ENCODE data around the gene TSEN15.

TSEN15 gene

GRCh38 chr1:184056921-184057555, 5.5 kb downstream of the TSEN15 start:
- no peak overlapping the region for H3K27ac Mint-ChIP-seq
- peaks cover 32% of the 10 kb centered on the region for H3K4me1 Mint-ChIP-seq (ENCODE audit: low read depth)
- H3K36me3 Mint-ChIP-seq (ENCODE audit: low read depth): peaks cover 58% of the 10 kb centered on the region

GRCh38 chr1:184059887-184060286, 8.4 kb downstream of the TSEN15 start:
- no peak overlapping the region for H3K4me3 Mint-ChIP-seq
- H3K9me3 Mint-ChIP-seq: no peaks in the 10 kb centered on the region
- peaks cover 58% of the 10 kb centered on the region for H3K36me3 Mint-ChIP-seq (ENCODE audit: low read depth)
- no peaks in the 10 kb centered on the region for H3K27me3 Mint-ChIP-seq
- peaks cover 12% of the 10 kb centered on the region for H3K4me1 Mint-ChIP-seq (ENCODE audit: low read depth)
- H3K27ac Mint-ChIP-seq: no peak overlapping the region

More at GRCh38 chr1:184056921-184057555, 5.5 kb downstream of the TSEN15 start:
- no peaks in the 10 kb centered on the region for H3K9me3 Mint-ChIP-seq
- H3K4me3 Mint-ChIP-seq: no peak overlapping the region
- no peaks in the 10 kb centered on the region for H3K27me3 Mint-ChIP-seq

DNA sequence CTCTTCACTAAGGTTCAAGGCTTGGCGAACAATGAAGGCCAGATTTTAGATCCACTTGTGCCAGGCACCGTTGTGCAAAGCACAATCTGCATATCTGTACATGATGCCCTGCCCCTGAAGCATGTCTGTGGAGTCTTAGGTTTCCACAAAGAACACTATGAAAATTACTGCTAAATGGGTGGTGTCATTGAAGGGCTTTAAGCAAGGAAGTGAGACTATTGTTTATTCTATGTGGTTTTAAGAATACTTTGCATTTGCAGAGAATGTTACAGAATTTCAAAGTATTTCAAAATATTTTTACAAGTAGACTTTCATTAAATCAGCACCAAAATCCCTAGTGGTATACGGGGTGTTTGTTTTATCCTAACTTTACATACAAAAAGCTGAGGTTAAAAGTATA, 8.8 kb downstream of the TSEN15 start:
- no peaks in the 10 kb centered on the region for H3K9me3 Mint-ChIP-seq
- peaks cover 58% of the 10 kb centered on the region for H3K36me3 Mint-ChIP-seq (ENCODE audit: low read depth)
- H3K4me1 Mint-ChIP-seq (ENCODE audit: low read depth): peaks cover 12% of the 10 kb centered on the region
- no peaks in the 10 kb centered on the region for H3K27me3 Mint-ChIP-seq
- H3K4me3 Mint-ChIP-seq: no peak overlapping the region
- H3K27ac Mint-ChIP-seq: no peak overlapping the region

- no peaks in the 10 kb centered on the region for H3K27me3 Mint-ChIP-seq
- H3K27ac Mint-ChIP-seq: no peak overlapping the region
- no peaks in the 10 kb centered on the region for H3K9me3 Mint-ChIP-seq
- no peak overlapping the region for H3K4me3 Mint-ChIP-seq
- peaks cover 55% of the 10 kb centered on the region for H3K36me3 Mint-ChIP-seq (ENCODE audit: low read depth)
- H3K4me1 Mint-ChIP-seq (ENCODE audit: low read depth): peaks cover 11% of the 10 kb centered on the region
These were observed 10.0 kb downstream of the TSEN15 start for GRCh38 chr1:184061396-184062003.

DNA sequence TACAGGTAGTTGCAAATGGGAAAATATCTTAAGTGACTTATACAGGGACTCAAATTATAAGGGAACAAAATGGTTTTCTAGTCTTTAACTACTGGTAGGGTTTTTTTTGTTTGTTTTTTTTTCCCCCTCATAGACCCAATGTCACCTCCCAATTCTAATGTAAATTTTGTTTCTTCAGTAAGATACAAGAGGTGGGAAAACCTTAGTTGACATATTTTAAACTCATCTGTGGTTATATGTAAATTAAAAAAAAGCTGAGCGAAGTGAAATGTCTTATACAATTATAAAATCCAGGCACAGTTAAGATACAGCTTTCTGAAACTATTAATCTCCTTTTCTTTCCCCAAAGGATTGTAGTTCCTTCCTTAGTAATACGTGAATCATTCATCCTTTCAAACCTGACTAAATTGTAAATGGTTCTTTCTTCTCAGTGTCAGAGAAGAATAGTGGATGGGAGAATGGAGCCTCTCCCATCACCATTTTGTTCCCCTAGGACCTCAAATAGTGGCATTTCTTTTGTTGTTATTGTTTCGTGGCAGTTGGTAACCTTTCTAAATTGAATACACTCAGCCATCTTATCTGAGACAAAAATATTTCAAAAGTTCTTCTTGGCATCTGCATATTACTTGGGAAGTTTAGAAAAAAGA, 11.2 kb downstream of the TSEN15 start:
- Mint-ChIP-seq H3K9me3 (no peaks in the 10 kb centered on the region), H3K27ac (no peak overlapping the region), H3K4me1 (ENCODE audit: low read depth) (peaks cover 3% of the 10 kb centered on the region), H3K4me3 (no peak overlapping the region), H3K36me3 (ENCODE audit: low read depth) (peaks cover 57% of the 10 kb centered on the region), H3K27me3 (no peaks in the 10 kb centered on the region)

- Mint-ChIP-seq H3K4me3 (no peak overlapping the region), H3K27ac (no peak overlapping the region), H3K27me3 (no peaks in the 10 kb centered on the region), H3K36me3 (ENCODE audit: low read depth) (peaks cover 49% of the 10 kb centered on the region), H3K9me3 (no peaks in the 10 kb centered on the region), H3K4me1 (ENCODE audit: low read depth) (peaks cover 9% of the 10 kb centered on the region)
These were observed 14.0 kb downstream of the TSEN15 start for GRCh38 chr1:184065559-184065958.

DNA sequence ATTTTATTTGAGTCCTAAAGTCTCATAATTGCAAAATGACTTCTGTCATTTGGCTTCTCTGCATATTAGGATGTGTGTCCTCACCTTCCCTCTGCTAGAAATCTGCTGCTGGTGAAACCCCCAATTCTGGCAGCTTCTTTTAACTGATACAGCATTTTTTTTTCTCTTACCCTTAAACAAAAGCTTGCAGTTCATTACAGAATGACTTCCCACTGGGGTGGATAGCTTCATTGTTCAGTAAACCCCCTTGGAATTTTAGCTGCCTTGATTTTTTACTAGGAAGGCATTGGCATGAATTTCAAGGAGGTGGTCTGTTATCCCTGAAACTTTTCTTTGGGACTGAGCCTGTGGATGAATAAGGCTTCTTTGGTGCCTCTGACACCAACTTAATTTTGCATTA, 16.8 kb downstream of the TSEN15 start:
- Mint-ChIP-seq H3K4me3 (no peak overlapping the region), H3K9me3 (no peaks in the 10 kb centered on the region), H3K27me3 (no peaks in the 10 kb centered on the region), H3K4me1 (ENCODE audit: low read depth) (peaks cover 9% of the 10 kb centered on the region), H3K27ac (no peak overlapping the region), H3K36me3 (ENCODE audit: low read depth) (peaks cover 62% of the 10 kb centered on the region)

DNA sequence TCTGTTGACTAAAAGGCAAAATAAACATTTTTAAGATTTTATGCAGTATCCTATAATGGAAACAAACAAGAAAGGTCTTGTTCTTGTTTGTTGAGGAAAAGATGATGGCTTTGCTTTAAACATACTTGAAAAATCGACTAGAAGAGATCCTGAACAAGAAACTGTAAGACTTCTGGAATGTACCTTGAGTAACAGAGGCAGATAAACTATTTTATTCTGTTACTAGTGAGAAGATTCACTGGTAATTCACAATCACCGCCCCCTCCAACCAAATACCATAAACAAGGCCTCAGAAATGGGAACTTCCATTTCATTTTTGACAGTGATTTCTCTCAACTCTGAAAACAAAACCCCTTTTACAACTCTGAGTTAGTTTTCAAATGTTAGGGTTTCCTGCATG, 18.1 kb downstream of the TSEN15 start:
- Mint-ChIP-seq H3K27me3 (no peaks in the 10 kb centered on the region), H3K9me3 (no peaks in the 10 kb centered on the region), H3K36me3 (ENCODE audit: low read depth) (peaks cover 59% of the 10 kb centered on the region), H3K4me3 (no peak overlapping the region), H3K4me1 (ENCODE audit: low read depth) (peaks cover 9% of the 10 kb centered on the region), H3K27ac (no peak overlapping the region)

DNA sequence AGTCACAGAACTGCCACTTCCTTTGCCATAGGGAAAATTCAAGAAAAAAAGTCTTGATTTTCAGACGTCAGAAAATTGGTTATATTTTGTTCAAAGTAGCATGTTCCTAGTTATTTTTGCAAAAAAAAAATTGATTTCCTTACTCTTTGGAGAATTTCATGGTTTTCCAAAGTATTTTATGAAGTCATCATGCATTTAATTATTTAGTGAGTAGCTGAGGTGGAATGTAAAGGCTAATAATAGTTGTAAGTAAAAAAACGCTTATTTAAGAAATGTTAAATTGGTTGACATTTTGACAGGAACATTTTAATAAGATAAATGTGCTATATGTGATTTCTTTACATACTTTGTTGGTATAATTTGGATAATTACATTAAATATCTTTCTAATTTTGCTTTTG, 20.8 kb downstream of the TSEN15 start:
- Mint-ChIP-seq H3K27ac (no peak overlapping the region), H3K4me1 (ENCODE audit: low read depth) (peaks cover 14% of the 10 kb centered on the region), H3K36me3 (ENCODE audit: low read depth) (peaks cover 44% of the 10 kb centered on the region), H3K27me3 (no peaks in the 10 kb centered on the region), H3K4me3 (no peak overlapping the region), H3K9me3 (no peaks in the 10 kb centered on the region)

GRCh38 chr1:184074383-184074782, 22.9 kb downstream of the TSEN15 start:
- Mint-ChIP-seq H3K9me3 (no peaks in the 10 kb centered on the region), H3K27ac (no peak overlapping the region)

GRCh38 chr1:184075055-184076029, 23.8 kb downstream of the TSEN15 start:
- H3K27ac Mint-ChIP-seq: peak overlapping the region; percentile 42

More at GRCh38 chr1:184074383-184074782, 22.9 kb downstream of the TSEN15 start:
- Mint-ChIP-seq H3K27me3 (no peaks in the 10 kb centered on the region), H3K36me3 (ENCODE audit: low read depth) (peaks cover 36% of the 10 kb centered on the region), H3K4me3 (no peak overlapping the region), H3K4me1 (ENCODE audit: low read depth) (peaks cover 25% of the 10 kb centered on the region)

DNA sequence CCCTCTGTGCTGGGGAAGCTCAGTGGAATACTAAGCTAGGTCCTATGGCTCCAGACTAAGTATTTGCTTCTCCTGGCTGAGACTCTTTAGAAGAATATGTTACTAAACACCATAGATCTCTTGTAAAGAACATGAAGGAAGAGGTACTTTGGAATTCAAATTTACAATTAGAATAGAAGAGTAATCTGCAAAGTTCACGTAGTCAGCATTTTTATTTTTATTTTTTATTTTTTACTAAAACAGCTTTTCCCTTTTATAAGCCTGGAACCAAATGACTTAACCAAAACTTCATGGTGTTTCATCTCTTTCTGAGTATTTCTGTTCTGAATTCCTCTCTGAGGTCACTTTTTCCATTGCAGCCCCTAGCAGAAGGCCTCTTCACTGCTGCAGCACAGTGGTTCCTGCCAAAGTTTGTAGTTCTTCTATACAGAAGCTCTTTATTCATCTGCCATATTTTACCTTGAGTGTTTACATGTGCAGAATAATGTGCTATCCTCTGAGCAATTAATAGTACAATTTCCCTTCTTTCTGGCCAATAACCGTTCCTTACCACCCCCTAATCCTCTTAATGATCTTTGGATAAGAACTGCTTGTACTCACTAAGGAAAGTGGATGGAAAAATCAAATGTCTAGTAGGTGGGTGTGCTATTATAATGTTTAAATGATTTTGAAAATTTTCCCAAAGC, 27.2 kb downstream of the TSEN15 start:
- Mint-ChIP-seq H3K9me3 (no peaks in the 10 kb centered on the region), H3K27ac (no peak overlapping the region), H3K4me1 (ENCODE audit: low read depth) (peaks cover 18% of the 10 kb centered on the region), H3K4me3 (peak overlapping the region; percentile 11), H3K27me3 (no peaks in the 10 kb centered on the region), H3K36me3 (ENCODE audit: low read depth) (peaks cover 7% of the 10 kb centered on the region)

More at GRCh38 chr1:184075055-184076029, 23.8 kb downstream of the TSEN15 start:
- Mint-ChIP-seq H3K4me3 (no peak overlapping the region), H3K4me1 (ENCODE audit: low read depth) (peaks cover 18% of the 10 kb centered on the region), H3K27me3 (no peaks in the 10 kb centered on the region), H3K9me3 (no peaks in the 10 kb centered on the region), H3K36me3 (ENCODE audit: low read depth) (peaks cover 32% of the 10 kb centered on the region)

DNA sequence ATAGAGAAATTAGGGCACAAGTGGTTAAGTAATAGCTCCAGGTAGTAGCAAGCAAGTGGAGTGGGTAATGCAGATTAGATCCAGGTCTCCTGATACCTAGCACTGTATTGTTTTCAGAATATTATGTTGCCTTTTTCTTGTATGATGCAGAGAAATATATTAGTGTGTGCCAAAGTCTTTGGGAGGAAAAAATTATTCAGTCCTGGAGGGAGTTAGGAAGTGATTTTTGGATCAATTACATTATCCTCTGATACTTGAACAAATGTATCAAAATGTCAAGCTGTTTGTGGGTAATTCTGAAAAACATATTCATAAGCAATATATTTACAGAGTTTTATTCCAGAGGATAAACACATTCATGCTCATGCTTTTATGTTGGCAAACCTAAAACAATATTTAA, 28.8 kb downstream of the TSEN15 start:
- H3K27ac Mint-ChIP-seq: no peak overlapping the region
- peaks cover 10% of the 10 kb centered on the region for H3K36me3 Mint-ChIP-seq (ENCODE audit: low read depth)
- peaks cover 18% of the 10 kb centered on the region for H3K4me1 Mint-ChIP-seq (ENCODE audit: low read depth)
- H3K9me3 Mint-ChIP-seq: no peaks in the 10 kb centered on the region
- no peaks in the 10 kb centered on the region for H3K27me3 Mint-ChIP-seq
- H3K4me3 Mint-ChIP-seq: no peak overlapping the region
